Activated effector memory CD4-positive, alpha-beta T cell treated with Interleukin-2 at 50 U/mL for 16 hours (primary cell): Measurements from ENCODE around the gene SGIP1.
"Not testable (repeated sequence)": the region's sequence is repeated elsewhere in the genome, so short reads cannot be mapped to it uniquely, and the experiment has no call there.

Experiments
- DNase-seq: peaks from one replicate; pipeline ENCODE4 v3.0.0-alpha.2; 2020

The SGIP1 gene

GRCh38 chr1:66734531-66734930 lies 200.6 kb downstream of the SGIP1 start:
- DNase-seq: not testable (repeated sequence)

- DNase-seq: no peak
Observed at GRCh38 chr1:66737836-66738235, 203.9 kb downstream of the SGIP1 start.

GRCh38 chr1:66739401-66740157 lies 205.6 kb downstream of the SGIP1 start:
- no peak for DNase-seq

- DNase-seq: no peak
Observed at GRCh38 chr1:66745451-66745850, 211.5 kb downstream of the SGIP1 start.

- DNase-seq: no peak
Observed at GRCh38 chr1:66747501-66747900, 213.5 kb downstream of the SGIP1 start.

- DNase-seq: no peak
Observed at GRCh38 chr1:66750577-66750976, 216.6 kb downstream of the SGIP1 start.

GRCh38 chr1:66751160-66751559 lies 217.2 kb downstream of the SGIP1 start:
- DNase-seq: no peak

- DNase-seq: no peak
Observed at GRCh38 chr1:66752000-66752592, 218.1 kb downstream of the SGIP1 start, which contains the start of gene DYNLT5. TSS of gene DYNLT5 (plus strand) at chr1:66752459. CDS start at chr1:66754659, 2,200 bp downstream.

- DNase-seq: no peak
Observed at GRCh38 chr1:66752671-66753371, 218.9 kb downstream of the SGIP1 start.

- DNase-seq: no peak
Observed at GRCh38 chr1:66757722-66758240, 223.8 kb downstream of the SGIP1 start.

GRCh38 chr1:66758241-66758755 lies 224.3 kb downstream of the SGIP1 start:
- no peak for DNase-seq

- DNase-seq: no peak
Observed at GRCh38 chr1:66760506-66760905, 226.6 kb downstream of the SGIP1 start.

GRCh38 chr1:66761221-66761620 lies 227.3 kb downstream of the SGIP1 start:
- no peak for DNase-seq

GRCh38 chr1:66764994-66765578 lies 231.1 kb downstream of the SGIP1 start:
- DNase-seq: no peak

- DNase-seq: no peak
Observed at GRCh38 chr1:66767626-66768025, 233.7 kb downstream of the SGIP1 start.

- no peak for DNase-seq
Observed at GRCh38 chr1:66768965-66769364, 235.0 kb downstream of the SGIP1 start.

- DNase-seq: no peak
Observed at GRCh38 chr1:66769512-66770229, 235.7 kb downstream of the SGIP1 start.

- DNase-seq: no peak
Observed at GRCh38 chr1:66770240-66770639, 236.3 kb downstream of the SGIP1 start.

GRCh38 chr1:66770694-66771093 lies 236.7 kb downstream of the SGIP1 start:
- no peak for DNase-seq

- DNase-seq: no peak
Observed at GRCh38 chr1:66773227-66773626, 239.3 kb downstream of the SGIP1 start.

GRCh38 chr1:66774438-66774837 lies 240.5 kb downstream of the SGIP1 start:
- DNase-seq: no peak

- DNase-seq: no peak
Observed at GRCh38 chr1:66775646-66776045, 241.7 kb downstream of the SGIP1 start.
